Activated gamma-delta T cell (primary cell): ENCODE data around the gene KMT5B.

Experiments used
- DNase-seq: peaks from one replicate; lab custom pipeline; 2025; lab: John Stamatoyannopoulos, UW

Gene KMT5B

GRCh38 chr11:68186061-68186460 lies 27.0 kb downstream of the KMT5B start:
- no peak for DNase-seq

GRCh38 chr11:68181719-68182451 lies 31.2 kb downstream of the KMT5B start:
- DNase-seq: no peak

DNA sequence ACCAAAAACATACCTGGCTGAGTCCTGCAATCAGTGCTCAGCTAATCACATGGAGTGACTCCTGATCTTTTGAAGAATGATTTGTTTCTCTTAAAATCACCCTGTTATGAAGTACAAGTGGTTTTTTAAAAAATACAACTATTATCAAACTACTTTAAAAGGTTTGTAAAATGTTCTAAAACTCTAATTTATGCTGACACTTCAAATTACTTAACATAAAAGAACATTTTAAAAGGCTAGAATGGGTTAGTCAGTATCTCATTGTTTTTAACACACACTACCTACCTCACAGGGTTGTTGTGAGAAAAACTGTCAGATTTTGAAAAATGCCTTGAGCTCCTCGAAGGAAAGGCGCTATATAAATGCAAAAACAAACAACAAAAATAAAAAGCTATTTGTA lies 33.2 kb downstream of the KMT5B start:
- DNase-seq: no peak

DNA sequence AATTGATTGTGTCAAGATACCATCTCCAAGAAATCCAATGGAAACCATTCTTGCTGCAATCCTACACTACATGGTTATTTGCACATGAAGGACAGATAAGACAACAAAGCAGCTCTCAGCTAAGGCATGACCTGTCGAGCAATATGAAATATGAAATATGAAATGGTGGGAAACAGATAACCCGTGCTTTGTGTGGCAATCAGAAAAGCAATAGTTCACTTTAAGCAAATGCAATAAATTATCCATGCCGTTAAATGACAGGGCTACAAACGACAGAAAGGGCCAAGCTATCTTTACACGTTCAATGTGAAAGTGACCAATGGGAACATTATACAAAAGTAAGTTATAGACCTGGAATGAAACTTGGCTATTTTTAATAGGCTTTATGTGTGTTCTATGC lies 35.2 kb downstream of the KMT5B start:
- DNase-seq: no peak

DNA sequence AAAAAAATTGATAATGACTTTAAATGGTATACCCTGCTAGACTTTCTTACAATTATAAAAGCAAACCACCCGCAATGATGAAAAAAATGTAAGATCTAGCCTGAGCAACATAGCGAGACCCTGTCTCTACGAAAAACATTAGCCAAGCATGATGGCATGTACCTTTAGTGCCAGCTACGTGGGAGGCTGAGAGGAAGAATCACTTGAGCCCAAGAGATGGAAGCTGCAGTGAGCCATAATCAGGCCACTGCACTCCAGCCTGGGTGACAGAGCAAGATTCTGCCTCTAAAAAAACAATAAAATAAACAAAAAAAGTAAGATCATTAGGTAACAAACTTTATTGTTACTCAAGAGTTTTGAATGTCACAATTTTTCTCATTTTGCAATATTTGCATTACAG lies 39.2 kb downstream of the KMT5B start:
- DNase-seq: no peak

- no peak for DNase-seq
Measured at GRCh38 chr11:68169442-68169841, 43.7 kb downstream of the KMT5B start.

DNA sequence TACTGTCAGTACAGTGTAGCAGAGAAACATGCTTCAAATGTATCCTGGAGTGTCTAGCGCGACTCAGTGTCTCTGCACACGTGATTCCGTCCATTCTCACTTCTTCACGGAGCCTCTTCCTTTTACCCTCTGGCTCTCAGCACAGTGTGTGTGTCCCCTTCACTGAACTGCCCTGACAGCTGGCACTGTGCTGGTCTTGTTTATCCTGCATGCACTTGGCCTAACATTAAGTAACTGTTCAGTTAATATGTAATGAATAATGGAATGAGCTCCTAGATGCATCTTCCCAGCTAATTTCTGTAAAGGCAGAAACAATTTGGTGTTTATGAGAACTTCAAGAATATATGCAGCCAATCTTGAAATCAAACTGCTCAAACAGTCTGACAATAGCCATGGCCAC lies 44.4 kb downstream of the KMT5B start:
- no peak for DNase-seq

- no peak for DNase-seq
Measured at GRCh38 chr11:68167474-68167873, 45.6 kb downstream of the KMT5B start.

DNA sequence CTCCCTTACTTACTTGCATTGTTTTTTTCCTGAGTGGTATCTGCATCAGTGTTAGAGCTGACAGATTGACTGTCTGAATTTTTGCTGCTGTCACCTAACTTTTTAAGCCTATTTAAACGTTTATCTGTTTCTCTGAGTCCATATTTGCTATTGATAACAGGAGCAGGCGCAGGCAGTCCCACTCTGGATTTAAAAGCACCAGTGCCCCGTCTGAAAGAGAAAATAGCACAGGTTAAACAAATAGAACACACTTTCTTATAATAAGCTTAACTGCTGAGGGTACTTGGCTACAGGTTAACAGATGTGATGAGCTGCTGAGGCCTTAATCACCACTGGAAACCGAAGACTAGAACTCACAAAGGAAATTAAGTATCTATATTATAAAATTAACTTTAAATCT lies 46.1 kb downstream of the KMT5B start:
- no peak for DNase-seq

GRCh38 chr11:68165601-68166000 lies 47.5 kb downstream of the KMT5B start:
- no peak for DNase-seq

DNA sequence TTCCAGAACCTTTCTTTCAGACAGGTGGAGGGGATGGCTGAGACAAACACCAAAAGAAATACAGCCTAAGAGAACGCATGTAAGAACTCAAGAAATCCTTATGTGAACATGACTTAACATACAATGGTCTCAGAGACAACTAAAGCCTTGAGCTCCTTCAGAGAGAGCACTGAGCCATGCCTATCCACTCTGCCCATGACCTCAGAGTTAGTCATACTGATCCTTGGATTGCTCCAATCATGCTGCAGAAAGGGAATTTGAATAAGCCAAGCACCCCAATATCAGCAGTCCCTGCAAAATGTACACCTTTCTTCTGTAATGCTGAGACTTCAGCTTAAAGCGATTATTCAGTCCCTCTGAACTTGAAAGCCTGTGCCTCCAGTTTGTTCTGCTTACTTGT lies 48.7 kb downstream of the KMT5B start:
- DNase-seq: no peak

DNA sequence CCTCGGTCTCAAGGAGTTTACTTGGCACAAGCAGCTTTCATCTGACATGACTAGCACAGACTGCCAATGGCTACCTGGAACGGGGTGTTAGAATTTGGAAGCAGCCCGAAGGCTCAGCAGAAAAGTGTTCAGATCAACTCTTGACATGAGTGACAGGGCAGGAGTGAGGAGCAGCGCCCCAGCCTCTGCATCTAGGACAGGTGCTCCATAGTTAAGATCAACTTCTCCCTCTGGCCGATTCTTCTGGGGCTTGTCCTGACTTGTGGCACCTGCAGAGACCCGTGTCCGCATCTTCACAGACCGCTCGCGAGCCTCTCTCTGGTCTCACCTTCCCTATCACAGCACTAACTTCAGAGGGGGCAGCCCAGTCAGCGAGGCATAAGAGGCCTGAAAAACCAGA lies 49.4 kb downstream of the KMT5B start:
- DNase-seq: no peak

DNA sequence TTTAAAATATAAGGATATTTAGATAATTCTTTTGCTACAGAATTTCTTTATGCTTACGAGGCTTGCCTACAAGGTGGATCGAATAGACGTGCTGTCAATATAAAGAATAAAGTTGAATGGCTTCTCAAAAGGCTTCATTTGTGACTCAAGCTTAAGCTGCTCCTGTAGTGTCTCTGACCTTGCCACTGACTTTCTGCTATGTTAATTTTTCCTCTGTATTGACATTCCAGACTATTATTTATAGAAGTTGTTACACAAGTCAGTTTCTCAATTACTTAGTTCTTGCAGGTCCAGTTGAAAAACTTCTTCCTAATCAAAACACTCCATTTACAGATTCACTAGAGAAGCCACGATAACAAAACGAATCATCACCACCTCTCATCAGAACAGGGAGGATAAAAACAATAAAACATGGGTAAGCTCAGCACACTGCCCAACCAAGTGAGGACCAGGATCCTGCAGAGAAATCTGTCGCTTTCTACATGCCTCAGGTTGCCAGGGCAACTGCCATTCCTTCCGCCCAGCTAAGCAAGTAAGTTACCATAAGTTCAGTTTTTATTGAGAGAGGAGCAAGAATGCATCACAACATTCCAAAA lies 52.9 kb downstream of the KMT5B start:
- DNase-seq: no peak

- DNase-seq: no peak
Measured at GRCh38 chr11:68159665-68160064, 53.4 kb downstream of the KMT5B start.

DNA sequence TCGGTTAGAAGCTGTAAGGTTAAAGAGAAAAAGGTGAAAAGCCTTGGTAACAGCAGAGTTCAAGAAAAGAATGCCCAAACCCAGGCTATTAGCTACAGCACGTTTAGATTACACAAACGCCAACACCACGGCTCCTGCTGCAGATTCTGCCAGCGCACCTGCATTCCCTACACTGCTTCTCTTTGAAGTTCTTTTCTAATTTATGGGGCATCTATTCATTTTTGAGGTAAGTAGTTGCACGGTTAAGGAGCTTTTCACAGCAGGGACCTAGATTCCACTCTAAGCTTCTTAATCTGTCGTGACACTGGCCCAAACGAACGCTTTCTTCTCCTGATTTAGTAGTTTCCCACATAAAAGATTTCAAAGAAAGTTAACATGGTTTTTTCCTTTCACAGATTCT lies 53.9 kb downstream of the KMT5B start:
- DNase-seq: no peak

GRCh38 chr11:68158580-68158979 lies 54.5 kb downstream of the KMT5B start:
- DNase-seq: no peak

GRCh38 chr11:68153742-68154141 lies 59.4 kb downstream of the KMT5B start:
- no peak for DNase-seq

DNA sequence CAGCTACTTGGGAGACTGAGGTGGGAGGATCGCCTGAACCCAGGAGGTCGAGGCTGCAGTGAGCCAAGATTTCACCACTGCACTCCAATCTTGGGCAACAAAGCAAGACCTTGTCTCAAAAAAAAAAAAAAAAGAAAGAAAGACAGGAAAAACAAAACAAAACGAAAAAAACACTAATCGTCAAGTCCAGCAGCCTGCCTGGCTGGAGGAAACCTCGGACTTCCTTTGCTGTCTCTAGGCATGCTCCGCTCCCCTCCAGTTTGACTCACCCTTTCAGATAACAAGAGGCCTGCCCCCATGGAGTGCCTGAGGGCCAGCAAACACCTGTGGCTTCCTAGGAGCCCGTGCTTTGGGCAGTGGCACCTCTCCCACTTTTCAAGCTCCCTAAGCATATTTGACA lies 63.1 kb downstream of the KMT5B start:
- no peak for DNase-seq

- DNase-seq: no peak
Measured at GRCh38 chr11:68149417-68149816, 63.7 kb downstream of the KMT5B start.

DNA sequence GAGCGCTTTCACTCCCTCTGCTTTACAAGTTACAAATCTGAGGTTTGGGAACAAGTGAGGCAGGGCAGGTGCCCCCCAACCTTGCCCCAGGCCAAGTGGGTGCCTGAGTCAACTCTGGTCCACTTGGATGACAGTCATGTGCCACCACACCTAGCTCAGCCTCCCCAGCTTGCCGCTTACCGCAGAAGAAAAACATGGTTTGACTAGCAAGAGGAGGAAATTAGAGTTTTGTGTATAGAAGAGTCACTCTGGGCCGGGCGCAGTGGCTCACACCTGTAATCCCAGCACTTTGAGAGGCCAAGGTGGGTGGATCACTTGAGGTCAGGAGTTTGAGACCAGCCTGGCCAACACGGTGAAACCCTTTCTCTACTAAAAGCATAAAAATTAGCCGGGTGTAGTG lies 64.2 kb downstream of the KMT5B start:
- no peak for DNase-seq

GRCh38 chr11:68148071-68148805 lies 64.9 kb downstream of the KMT5B start:
- no peak for DNase-seq

DNA sequence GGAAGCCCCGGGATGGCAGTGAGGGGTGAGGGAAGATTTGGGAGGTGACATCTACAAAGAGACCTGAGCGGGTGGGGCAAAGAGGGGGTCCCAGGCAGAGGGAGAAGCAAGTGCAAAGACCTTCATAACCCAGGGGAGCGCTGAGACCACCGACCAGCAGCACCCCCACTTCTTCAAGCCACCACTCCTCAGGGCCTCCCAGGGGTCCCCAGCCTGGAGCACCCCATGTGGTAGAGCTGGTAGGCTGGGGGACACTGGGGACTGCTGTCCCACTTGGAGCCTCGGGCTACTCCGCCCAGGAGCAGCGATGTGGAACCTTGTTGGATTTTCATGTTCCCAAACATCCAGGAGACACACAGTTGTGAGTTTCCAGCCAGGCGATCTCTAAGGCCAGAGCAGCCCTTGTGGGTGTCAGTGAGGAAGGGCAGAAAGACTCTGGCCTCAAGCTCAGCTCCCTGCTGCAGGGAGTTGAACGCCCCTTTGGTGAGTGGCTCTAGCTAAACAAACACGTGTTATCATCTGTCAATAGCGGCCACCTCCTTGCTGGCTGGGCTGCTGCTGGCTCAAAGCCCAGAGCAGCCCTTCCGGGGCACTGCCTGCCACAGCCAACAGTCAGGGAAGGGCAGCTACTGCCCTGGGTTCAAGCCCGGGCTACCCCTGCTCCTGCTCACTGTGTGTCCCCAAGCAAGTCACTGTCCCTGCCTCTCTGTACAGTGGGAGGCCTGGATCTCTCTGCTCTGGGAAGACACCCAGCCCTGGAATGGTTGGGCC lies 66.2 kb downstream of the KMT5B start:
- no peak for DNase-seq
